C4-2B (cell line): ENCODE measurements around the gene NAGPA.

Experiments
- ZFX ChIP-seq: fragments of 450-650 bp; IDR thresholded peaks from 2 replicates; pipeline ENCODE4 v1.6.1; 2017
- TF ChIP-seq, protein P1 (sequence below): fragments of 450-650 bp; conservative IDR thresholded peaks from 2 replicates; pipeline ENCODE4 v1.5.1; 2017; ENCODE audit warnings: mild to moderate bottlenecking

DNA sequence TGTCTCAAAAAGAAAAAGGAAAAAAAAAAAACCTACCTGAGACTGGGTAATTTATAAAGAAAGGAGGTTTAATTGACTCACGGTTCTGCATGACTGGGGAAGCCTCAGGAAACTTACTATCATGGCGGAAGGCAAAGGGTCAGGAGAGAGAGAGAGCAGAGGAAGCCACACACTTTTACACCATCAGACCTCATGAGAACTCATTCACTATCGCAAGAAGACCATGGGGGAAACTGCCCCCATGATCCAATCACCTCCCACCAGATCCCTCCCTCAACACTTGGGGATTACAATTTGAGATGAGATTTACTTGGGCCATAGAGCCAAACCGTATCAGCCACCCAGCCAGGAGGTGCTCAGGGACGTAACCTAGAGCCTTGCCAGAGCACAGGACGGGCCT, 20.8 kb downstream of the NAGPA start:
- TF ChIP-seq, protein P1, sequence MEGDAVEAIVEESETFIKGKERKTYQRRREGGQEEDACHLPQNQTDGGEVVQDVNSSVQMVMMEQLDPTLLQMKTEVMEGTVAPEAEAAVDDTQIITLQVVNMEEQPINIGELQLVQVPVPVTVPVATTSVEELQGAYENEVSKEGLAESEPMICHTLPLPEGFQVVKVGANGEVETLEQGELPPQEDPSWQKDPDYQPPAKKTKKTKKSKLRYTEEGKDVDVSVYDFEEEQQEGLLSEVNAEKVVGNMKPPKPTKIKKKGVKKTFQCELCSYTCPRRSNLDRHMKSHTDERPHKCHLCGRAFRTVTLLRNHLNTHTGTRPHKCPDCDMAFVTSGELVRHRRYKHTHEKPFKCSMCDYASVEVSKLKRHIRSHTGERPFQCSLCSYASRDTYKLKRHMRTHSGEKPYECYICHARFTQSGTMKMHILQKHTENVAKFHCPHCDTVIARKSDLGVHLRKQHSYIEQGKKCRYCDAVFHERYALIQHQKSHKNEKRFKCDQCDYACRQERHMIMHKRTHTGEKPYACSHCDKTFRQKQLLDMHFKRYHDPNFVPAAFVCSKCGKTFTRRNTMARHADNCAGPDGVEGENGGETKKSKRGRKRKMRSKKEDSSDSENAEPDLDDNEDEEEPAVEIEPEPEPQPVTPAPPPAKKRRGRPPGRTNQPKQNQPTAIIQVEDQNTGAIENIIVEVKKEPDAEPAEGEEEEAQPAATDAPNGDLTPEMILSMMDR, result no peak
- TF ChIP-seq ZFX, result no peak
